Heart right ventricle (tissue), 16 donors: ENCODE results near the gene GCH1. TPM values are rescaled to one million over a fixed set of nuclear protein-coding genes. Genes with fewer than 3 reads are reported as not detected.

Source experiments
- ATAC-seq, 8 donors: fragments of 200-7000 bp; cut with Tn5 transposase; one replicate each; pipeline ENCODE4 v1.9.1; 2020; ENCODE audit warnings: mild to moderate bottlenecking in 8 of 8, moderate library complexity in 8 of 8, moderate number of reproducible peaks in 1 of 8
- DNase-seq, 2 donors: peaks; one replicate each; pipeline ENCODE4 v3.0.0-alpha.2; 2020
- H3K27ac ChIP-seq, 10 donors: fragments of 200-600 bp; sonication (generic) in 2 of 10; one replicate each; pipeline versions ENCODE4 v1.5.0 to v1.8.0; 2020 to 2022; ENCODE audit warnings: mild to moderate bottlenecking in 3 of 10
- H3K27me3 ChIP-seq, 7 donors: fragments of 200-600 bp; one replicate each; pipeline ENCODE4 v1.8.0; 2021 to 2022; ENCODE audit warnings: mild to moderate bottlenecking in 2 of 7
- H3K36me3 ChIP-seq, 9 donors: fragments of 200-600 bp; sonication (generic) in 1 of 9; one replicate each; pipeline versions ENCODE4 v1.5.0 to v1.8.0; 2020 to 2022; ENCODE audit warnings: mild to moderate bottlenecking in 2 of 9
- H3K4me1 ChIP-seq, 9 donors: fragments of 200-600 bp; sonication (generic) in 1 of 9; one replicate each; pipeline versions ENCODE4 v1.5.0 to v1.8.0; 2020 to 2022; ENCODE audit warnings: mild to moderate bottlenecking in 4 of 9
- H3K4me3 ChIP-seq, 10 donors: fragments of 200-600 bp; sonication (generic) in 2 of 10; one replicate each; pipeline versions ENCODE4 v1.5.0 to v1.8.0; 2020 to 2022; ENCODE audit warnings: mild to moderate bottlenecking in 7 of 10, moderate library complexity in 2 of 10
- H3K9me3 ChIP-seq, 11 donors: fragments of 200-600 bp in 10 of 11; sonication (generic) in 2 of 11; one replicate each; pipeline versions ENCODE4 v1.5.0 to v1.8.0; 2013 to 2022; ENCODE audit warnings: mild to moderate bottlenecking in 2 of 11, control low read depth in 1 of 11, moderate library complexity in 1 of 11
- WGBS, 2 donors: extraction: QIAGEN DNeasy Blood & Tissue Kit; methylation state at CpG; one replicate each; pipeline ENCODE4 v1.1.7; 2013; ENCODE audit warnings: inconsistent platforms in 1 of 2; 5-methylcytosine and 5-hydroxymethylcytosine counted together
- intact Hi-C, 10 donors: fragments of 100-400 bp; cut with DNase I; formaldehyde crosslinking; loops; one replicate each; pipeline versions ENCODE4 v1.11.1 to v1.14.2; 2022
- polyA plus RNA-seq, 2 donors: library from polyadenylated mRNA; stranded (reverse); fragments of 200-250 nt; gene quantifications; one replicate each; pipeline ENCODE4 v1.2.3, GENCODE V29; 2013
- total RNA-seq, 10 donors: library from RNA; stranded (reverse); fragmentation: NEBNext Ultra II Directional in 3 of 10; extraction: Animal tissue kit (Norgen Biotek cat#: 25700) in 3 of 10; gene quantifications; one replicate each; pipeline versions ENCODE4 v1.2.1 to v1.2.4, GENCODE V29; 2021 to 2023
- TF ChIP-seq, protein P1 (sequence below), 9 donors: fragments of 200-600 bp; sonication (generic) in 2 of 9; IDR thresholded peaks; one replicate each; pipeline versions ENCODE4 v1.5.0 to v1.8.0; 2021 to 2022; ENCODE audit warnings: antibody characterized with exemption in 9 of 9, mild to moderate bottlenecking in 5 of 9, moderate library complexity in 1 of 9
- donor health status: Arrhythmogenic right ventricular cardiomyopathy.
- donor health status: ischemic (EF 13 %, LVEDD 7.1; RV severe dilation, severe dysfunction).
- donor health status: healthy with polysubstance abuse.
- donor health status: DM: no; HTN: yes; CAD: no.
- donor health status: DM: no; HTN: no; CAD: no.
- donor health status: ischemic (EF 25% LVEDD 6.9; RV normal size, moderate dysfunction).
- donor health status: ischemic (EF 25% LVEDD 5.7; RV mildly dilated, moderate dysfunction).
- donor health status: healthy.
- donor health status: DM: yes; HTN: yes; CAD: no.
- donor health status: Ischemic cardiomyopathy.
- donor health status: ischemic (EF 35%, LVEDD 5.7; RV mildly dilated, moderate dysfunction).
- donor health status: nonischemic (EF 11% LVEDD 7.7; RV severe dilation, severe dysfunction).
- donor health status: DM: yes; HTN: yes; CAD: no.
- donor health status: PGD.
- donor health status: ischemic (EF 29% LVEDD 5.4; RV normal size, mild dysfunction).
- donor health status: nonischemic (EF 23%, LVEDD 6.1; RV moderate dilation, normal function).

Gene GCH1
- total and polyA plus RNA-seq, 12 donors: 1.0 to 11.0 (median 2.7) TPM

DNA sequence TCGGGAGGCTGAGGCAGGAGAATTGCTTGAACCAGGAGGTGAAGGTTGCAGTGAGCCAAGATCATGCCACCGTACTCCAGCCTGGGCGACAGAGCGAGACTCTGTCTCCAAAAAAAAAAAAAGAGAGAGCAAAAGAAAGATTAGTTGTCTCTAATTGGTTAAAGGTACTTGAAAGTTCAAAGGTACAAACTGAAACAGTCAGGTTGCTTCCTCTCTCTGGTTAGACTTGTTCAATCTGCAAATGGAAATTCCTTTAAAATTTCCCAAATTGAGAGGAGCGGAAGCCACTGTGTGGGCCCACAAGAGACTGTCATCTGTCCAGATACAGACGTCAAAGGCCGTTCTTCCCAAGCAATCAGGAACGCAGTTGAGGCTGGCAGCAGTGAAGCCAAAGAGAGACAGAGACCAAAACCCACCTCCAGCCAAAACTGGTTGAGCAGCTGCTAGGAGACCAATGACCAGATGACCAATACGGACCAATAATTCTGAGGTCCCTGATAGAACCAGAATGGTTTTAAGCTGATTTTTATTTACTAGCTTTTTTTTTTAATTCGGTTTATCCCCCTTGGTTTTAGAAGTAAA, 63.6 kb downstream of the GCH1 start:
- H3K36me3 ChIP-seq: peaks cover 0 to 27% (median 0%) of the 10 kb centered on the region in 9 donors
- DNase-seq: no peak
- intact Hi-C loops: loop anchor here in 1 of 10 donors (2.0 kb wide), 1 partner anchor 24 kb away; no protein-coding TSS in a partner anchor

GRCh38 chr14:54837508-54838149, 65.0 kb downstream of the GCH1 start:
- ATAC-seq (no peak), DNase-seq (no peak)
- no peaks in the 10 kb centered on the region for H3K4me1 ChIP-seq
- WGBS, 2 donors: 96% methylated on average over 2 of the region's 2 CpGs
- H3K4me3 ChIP-seq: no peak overlapping the region
- intact Hi-C loops: loop anchor here in 1 of 10 donors (2.0 kb wide), 1 partner anchor 23 kb away; no protein-coding TSS in a partner anchor
- TF ChIP-seq, protein P1, sequence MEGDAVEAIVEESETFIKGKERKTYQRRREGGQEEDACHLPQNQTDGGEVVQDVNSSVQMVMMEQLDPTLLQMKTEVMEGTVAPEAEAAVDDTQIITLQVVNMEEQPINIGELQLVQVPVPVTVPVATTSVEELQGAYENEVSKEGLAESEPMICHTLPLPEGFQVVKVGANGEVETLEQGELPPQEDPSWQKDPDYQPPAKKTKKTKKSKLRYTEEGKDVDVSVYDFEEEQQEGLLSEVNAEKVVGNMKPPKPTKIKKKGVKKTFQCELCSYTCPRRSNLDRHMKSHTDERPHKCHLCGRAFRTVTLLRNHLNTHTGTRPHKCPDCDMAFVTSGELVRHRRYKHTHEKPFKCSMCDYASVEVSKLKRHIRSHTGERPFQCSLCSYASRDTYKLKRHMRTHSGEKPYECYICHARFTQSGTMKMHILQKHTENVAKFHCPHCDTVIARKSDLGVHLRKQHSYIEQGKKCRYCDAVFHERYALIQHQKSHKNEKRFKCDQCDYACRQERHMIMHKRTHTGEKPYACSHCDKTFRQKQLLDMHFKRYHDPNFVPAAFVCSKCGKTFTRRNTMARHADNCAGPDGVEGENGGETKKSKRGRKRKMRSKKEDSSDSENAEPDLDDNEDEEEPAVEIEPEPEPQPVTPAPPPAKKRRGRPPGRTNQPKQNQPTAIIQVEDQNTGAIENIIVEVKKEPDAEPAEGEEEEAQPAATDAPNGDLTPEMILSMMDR (IDR thresholded peaks at IDR 0.05): no peak
- H3K27ac ChIP-seq: no peak overlapping the region
- H3K27me3 ChIP-seq: no peaks in the 10 kb centered on the region
- H3K9me3 ChIP-seq: no peaks in the 10 kb centered on the region
- peaks cover 0 to 14% (median 0%) of the 10 kb centered on the region in 9 donors for H3K36me3 ChIP-seq

More for the DNA sequence above, 63.6 kb downstream of the GCH1 start:
- TF ChIP-seq, protein P1 (IDR thresholded peaks at IDR 0.05): no peak
- Histone ChIP-seq H3K27ac (no peak overlapping the region), H3K4me1 (no peaks in the 10 kb centered on the region), H3K4me3 (no peak overlapping the region), H3K27me3 (no peaks in the 10 kb centered on the region), H3K9me3 (no peaks in the 10 kb centered on the region)
- WGBS, 2 donors: 88 to 90% methylated on average over 10 of the region's 10 CpGs
- no peak for ATAC-seq

- DNase-seq (no peak), ATAC-seq (no peak)
- Histone ChIP-seq H3K27ac (no peak overlapping the region), H3K36me3 (peaks cover 0 to 9% (median 0%) of the 10 kb centered on the region in 9 donors), H3K4me3 (no peak overlapping the region), H3K9me3 (no peaks in the 10 kb centered on the region), H3K4me1 (no peaks in the 10 kb centered on the region), H3K27me3 (peaks cover 0 to 6% (median 0%) of the 10 kb centered on the region in 7 donors)
- TF ChIP-seq, protein P1 (IDR thresholded peaks at IDR 0.05): no peak
- intact Hi-C loops: no loop called here
- WGBS, 2 donors: 32 to 36% methylated on average over 2 of the region's 2 CpGs
Observed at GRCh38 chr14:54836231-54836630, 66.4 kb downstream of the GCH1 start.

DNA sequence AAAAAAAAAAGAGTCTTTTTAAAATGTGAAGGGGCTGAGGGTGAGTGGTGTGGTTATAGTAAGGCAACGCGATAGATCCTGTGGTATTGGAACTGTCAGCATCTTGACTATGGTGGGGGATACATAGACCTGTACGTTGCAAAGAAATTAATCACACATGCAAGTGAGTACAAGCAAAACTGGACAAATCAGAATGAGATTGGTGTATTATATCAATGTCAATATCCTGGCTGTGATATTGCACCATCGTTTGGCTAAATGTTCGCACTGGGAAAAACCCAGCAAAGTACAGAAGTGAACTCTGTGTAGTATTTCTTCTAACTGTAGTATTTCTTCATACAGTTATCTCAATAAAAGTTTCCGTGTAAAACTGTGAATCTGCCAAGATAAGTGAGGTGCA, 67.9 kb downstream of the GCH1 start:
- H3K4me3 ChIP-seq: no peak overlapping the region
- no peaks in the 10 kb centered on the region for H3K4me1 ChIP-seq
- TF ChIP-seq, protein P1 (IDR thresholded peaks at IDR 0.05): no peak
- ATAC-seq (no peak), DNase-seq (no peak)
- H3K9me3 ChIP-seq: peaks cover 0 to 4% (median 0%) of the 10 kb centered on the region in 11 donors
- intact Hi-C loops: no loop called here
- H3K27ac ChIP-seq: no peak overlapping the region
- peaks cover 0 to 6% (median 0%) of the 10 kb centered on the region in 7 donors for H3K27me3 ChIP-seq
- WGBS, 2 donors: 86 to 89% methylated on average over 6 of the region's 6 CpGs
- H3K36me3 ChIP-seq: no peaks in the 10 kb centered on the region
